Esophagus muscularis mucosa (tissue), 4 donors: ENCODE results near the gene MRPL54.

Experiments used
- EP300 ChIP-seq: sonication (generic); formaldehyde crosslinking; IDR thresholded peaks from one replicate; pipeline ENCODE4 v1.6.1; 2017; ENCODE audit warnings: antibody characterized with exemption
- POLR2A ChIP-seq: fragments of 450-650 bp; IDR thresholded peaks from one replicate; pipeline ENCODE4 v1.6.1; 2017; ENCODE audit warnings: antibody characterized with exemption, moderate library complexity, mild to moderate bottlenecking, low read depth
- POLR2AphosphoS5 ChIP-seq, 2 donors: sonication (generic); formaldehyde crosslinking; IDR thresholded peaks; one replicate each; pipeline ENCODE4 v1.6.1; 2017; ENCODE audit warnings: antibody characterized with exemption in 2 of 2
- TF ChIP-seq, protein P1 (sequence below), 3 experiments: fragments of 200-600 bp in 2 of 3; fragments of 450-650 bp in 1 of 3; sonication (generic) in 2 of 3; IDR thresholded peaks; one replicate each; pipeline ENCODE4 v1.5.1; 2017 to 2019; ENCODE audit warnings: antibody characterized with exemption in 3 of 3, mild to moderate bottlenecking in 2 of 3, moderate library complexity in 1 of 3

DNA sequence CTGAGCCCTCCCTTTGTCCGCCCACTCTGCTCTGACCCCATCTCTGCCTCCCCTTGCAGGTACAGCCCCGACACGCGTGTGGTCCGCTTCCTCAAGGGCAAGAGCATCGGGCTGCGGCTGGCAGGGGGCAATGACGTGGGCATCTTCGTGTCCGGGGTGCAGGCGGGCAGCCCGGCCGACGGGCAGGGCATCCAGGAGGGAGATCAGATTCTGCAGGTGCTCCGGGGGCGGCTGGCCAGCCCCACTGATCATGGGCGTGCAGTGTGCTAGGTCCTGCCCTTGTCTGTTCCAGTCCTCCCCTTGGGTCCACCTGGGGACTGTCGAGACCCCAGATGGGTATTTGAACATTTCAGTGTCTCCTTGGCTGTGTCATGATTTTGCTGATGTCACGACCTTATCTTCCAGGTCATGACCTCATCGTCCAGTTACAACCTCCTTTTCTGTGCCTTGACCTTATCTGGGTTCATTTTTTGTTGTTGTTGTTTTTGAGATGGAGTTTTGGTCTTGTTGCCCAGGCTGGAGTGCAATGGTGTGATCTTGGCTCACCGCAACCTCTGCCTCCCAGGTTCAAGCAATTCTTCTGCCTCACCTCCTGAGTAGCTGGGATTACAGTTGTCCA lies 26.3 kb upstream of the MRPL54 start:
- TF ChIP-seq, protein P1, sequence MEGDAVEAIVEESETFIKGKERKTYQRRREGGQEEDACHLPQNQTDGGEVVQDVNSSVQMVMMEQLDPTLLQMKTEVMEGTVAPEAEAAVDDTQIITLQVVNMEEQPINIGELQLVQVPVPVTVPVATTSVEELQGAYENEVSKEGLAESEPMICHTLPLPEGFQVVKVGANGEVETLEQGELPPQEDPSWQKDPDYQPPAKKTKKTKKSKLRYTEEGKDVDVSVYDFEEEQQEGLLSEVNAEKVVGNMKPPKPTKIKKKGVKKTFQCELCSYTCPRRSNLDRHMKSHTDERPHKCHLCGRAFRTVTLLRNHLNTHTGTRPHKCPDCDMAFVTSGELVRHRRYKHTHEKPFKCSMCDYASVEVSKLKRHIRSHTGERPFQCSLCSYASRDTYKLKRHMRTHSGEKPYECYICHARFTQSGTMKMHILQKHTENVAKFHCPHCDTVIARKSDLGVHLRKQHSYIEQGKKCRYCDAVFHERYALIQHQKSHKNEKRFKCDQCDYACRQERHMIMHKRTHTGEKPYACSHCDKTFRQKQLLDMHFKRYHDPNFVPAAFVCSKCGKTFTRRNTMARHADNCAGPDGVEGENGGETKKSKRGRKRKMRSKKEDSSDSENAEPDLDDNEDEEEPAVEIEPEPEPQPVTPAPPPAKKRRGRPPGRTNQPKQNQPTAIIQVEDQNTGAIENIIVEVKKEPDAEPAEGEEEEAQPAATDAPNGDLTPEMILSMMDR (IDR thresholded peaks at IDR 0.05): no peak
- TF ChIP-seq POLR2A (no peak), POLR2AphosphoS5 (IDR thresholded peaks at IDR 0.05) (no peak), EP300 (no peak)
